Tibial artery (tissue), 4 donors: Measurements from ENCODE around the gene CDC45.

ENCODE experiments used
- DNase-seq, 2 donors: peaks; one replicate each; pipeline ENCODE4 v3.0.0-alpha.2; 2019
- H3K27ac ChIP-seq, 2 donors: fragments of 200-600 bp; sonication (generic) in 1 of 2; 1 replicate in 1 of 2; 2 replicates in 1 of 2; pipeline ENCODE4 v1.5.1; 2018 to 2019; ENCODE audit warnings: mild to moderate bottlenecking in 1 of 2
- H3K27me3 ChIP-seq, 2 donors: fragments of 200-600 bp; sonication (generic) in 1 of 2; one replicate each; pipeline versions ENCODE4 v1.5.1 to v1.6.0; 2016 to 2019
- H3K36me3 ChIP-seq, 3 donors: fragments of 200-600 bp; sonication (generic) in 2 of 3; one replicate each; pipeline ENCODE4 v1.5.1; 2016 to 2019; ENCODE audit warnings: mild to moderate bottlenecking in 2 of 3
- H3K4me1 ChIP-seq, 4 donors: fragments of 200-600 bp; sonication (generic) in 2 of 4; 1 replicate in 3 of 4; 2 replicates in 1 of 4; pipeline ENCODE4 v1.5.1; 2016 to 2019
- H3K4me3 ChIP-seq, 2 donors: fragments of 200-600 bp; sonication (generic) in 1 of 2; 1 replicate in 1 of 2; 2 replicates in 1 of 2; pipeline ENCODE4 v1.5.1; 2018 to 2019; ENCODE audit warnings: mild to moderate bottlenecking in 2 of 2
- H3K9me3 ChIP-seq, 3 donors: fragments of 200-600 bp; sonication (generic) in 1 of 3; one replicate each; pipeline ENCODE4 v1.5.1; 2016 to 2019
- CTCF ChIP-seq, 2 experiments: fragments of 200-600 bp in 1 of 2; fragments of 450-650 bp in 1 of 2; IDR thresholded peaks; one replicate each; pipeline ENCODE4 v1.5.1; 2017 to 2019; ENCODE audit warnings: antibody characterized with exemption in 2 of 2, mild to moderate bottlenecking in 1 of 2, moderate library complexity in 1 of 2
- intact Hi-C: fragments of 100-400 bp; cut with DNase I; formaldehyde crosslinking; loops from one replicate; pipeline ENCODE4 v1.15.0; 2023; ENCODE audit warnings: low total_unique reads

CDC45 gene

GRCh38 chr22:19556963-19557545 lies 77.3 kb downstream of the CDC45 start:
- Histone ChIP-seq H3K4me1 (no peaks in the 10 kb centered on the region), H3K27ac (no peak overlapping the region), H3K36me3 (no peaks in the 10 kb centered on the region), H3K4me3 (no peak overlapping the region), H3K27me3 (peaks cover 0 to 19% of the 10 kb centered on the region in 2 donors), H3K9me3 (no peaks in the 10 kb centered on the region)
- no peak for DNase-seq
- no peak for TF ChIP-seq CTCF (IDR thresholded peaks at IDR 0.05)
- intact Hi-C loops = no loop called here

DNA sequence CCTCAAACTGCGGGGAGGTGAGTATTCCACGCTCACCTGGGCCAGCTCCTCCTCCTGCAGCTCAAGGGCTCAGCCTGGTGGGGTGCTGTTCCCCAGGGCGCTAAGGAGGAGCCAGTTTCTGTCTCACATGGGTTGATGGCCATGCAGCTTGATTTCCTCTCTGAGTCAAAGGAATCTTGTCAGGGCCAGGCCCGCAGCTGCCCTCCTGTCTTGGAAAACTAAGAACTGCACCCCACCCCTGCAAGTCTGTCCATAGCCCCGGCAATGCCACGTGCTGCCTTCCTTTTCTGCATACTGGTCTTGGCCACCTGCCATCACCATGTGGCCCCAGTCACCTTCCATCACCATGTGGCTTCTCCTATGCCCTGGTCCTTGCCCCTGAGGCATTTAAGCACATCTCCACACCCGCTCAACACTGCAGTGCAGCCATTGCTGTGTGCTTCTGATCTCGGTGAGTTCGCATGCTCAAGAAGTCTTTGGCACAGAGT lies 79.6 kb downstream of the CDC45 start:
- TF ChIP-seq CTCF (IDR thresholded peaks at IDR 0.05) = no peak
- Histone ChIP-seq H3K4me1 (no peaks in the 10 kb centered on the region), H3K27ac (no peak overlapping the region), H3K4me3 (no peak overlapping the region), H3K36me3 (no peaks in the 10 kb centered on the region), H3K27me3 (peaks cover 0 to 19% of the 10 kb centered on the region in 2 donors), H3K9me3 (no peaks in the 10 kb centered on the region)
- intact Hi-C loops = no loop called here
- DNase-seq = no peak

DNA sequence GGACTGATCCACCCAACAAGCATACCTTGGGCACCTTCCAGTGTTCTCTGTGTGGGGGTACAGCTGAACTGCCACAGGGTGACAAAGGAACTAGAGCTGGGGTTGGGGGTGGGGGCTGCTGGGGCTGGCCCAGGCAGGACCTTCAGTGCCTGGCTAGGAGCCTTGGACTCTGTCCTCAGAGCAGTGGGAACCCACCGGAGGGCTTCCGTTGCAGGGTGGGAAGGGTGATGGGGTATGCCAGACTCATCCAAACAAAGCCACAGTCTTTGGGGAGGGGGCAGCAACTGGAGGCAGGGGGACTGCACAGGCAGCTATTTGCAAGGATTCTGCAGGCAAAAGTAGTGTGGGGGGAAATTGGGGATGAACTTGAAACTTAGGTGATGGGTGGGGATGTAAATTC lies 80.2 kb downstream of the CDC45 start:
- intact Hi-C loops = no loop called here
- Histone ChIP-seq H3K4me1 (no peaks in the 10 kb centered on the region), H3K9me3 (no peaks in the 10 kb centered on the region), H3K27me3 (peaks cover 0 to 13% of the 10 kb centered on the region in 2 donors), H3K36me3 (no peaks in the 10 kb centered on the region), H3K27ac (no peak overlapping the region), H3K4me3 (no peak overlapping the region)
- DNase-seq = no peak
- TF ChIP-seq CTCF (IDR thresholded peaks at IDR 0.05) = no peak

DNA sequence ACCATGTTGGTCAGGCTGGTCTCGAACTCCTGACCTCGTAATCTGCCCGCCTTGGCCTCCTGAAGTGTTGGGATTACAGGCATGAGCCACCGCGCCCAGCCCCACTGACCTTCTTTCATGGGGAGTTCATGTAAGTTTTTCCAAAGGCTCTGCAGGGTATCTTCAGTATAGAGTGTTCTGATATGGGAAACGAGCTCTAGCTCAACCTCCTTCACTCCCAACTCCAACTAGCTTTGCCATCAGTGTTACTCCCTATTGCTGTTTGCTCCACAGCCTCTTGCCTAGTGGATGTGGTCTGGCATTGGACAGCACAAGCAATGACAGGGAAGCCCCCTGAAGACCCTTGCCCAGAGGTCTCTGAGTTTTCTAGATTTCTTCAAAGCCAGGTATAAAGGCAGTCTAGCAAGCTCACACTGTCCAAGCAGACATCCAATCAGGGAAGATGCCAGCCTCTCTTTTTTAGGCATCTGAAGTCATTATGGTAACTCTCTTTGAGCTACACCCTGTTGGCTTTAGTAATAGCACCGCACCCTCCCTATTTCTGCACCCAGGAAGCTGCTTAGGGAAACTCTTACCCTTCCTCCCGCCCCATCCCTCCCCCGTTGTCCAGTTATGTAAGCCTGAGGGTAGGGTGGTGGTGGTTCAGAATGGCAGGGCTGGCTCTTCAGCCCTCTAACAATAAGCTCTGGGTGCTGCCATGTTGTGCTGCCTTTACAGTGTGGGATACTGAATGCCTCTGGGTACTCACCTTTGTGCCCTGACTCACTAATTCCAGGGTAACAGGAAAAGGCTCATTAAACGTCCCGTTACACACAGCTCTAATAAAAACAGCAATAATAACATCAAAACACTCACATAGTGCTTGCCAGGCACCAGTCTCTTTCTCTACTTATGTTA lies 85.9 kb downstream of the CDC45 start:
- peak in 1 of 2 donors; percentile 28 for DNase-seq
- Histone ChIP-seq H3K27me3 (peaks cover 0 to 19% of the 10 kb centered on the region in 2 donors), H3K9me3 (no peaks in the 10 kb centered on the region), H3K27ac (no peak overlapping the region), H3K4me3 (no peak overlapping the region), H3K36me3 (no peaks in the 10 kb centered on the region), H3K4me1 (no peaks in the 10 kb centered on the region)
- intact Hi-C loops = no loop called here
- no peak for TF ChIP-seq CTCF (IDR thresholded peaks at IDR 0.05)

DNA sequence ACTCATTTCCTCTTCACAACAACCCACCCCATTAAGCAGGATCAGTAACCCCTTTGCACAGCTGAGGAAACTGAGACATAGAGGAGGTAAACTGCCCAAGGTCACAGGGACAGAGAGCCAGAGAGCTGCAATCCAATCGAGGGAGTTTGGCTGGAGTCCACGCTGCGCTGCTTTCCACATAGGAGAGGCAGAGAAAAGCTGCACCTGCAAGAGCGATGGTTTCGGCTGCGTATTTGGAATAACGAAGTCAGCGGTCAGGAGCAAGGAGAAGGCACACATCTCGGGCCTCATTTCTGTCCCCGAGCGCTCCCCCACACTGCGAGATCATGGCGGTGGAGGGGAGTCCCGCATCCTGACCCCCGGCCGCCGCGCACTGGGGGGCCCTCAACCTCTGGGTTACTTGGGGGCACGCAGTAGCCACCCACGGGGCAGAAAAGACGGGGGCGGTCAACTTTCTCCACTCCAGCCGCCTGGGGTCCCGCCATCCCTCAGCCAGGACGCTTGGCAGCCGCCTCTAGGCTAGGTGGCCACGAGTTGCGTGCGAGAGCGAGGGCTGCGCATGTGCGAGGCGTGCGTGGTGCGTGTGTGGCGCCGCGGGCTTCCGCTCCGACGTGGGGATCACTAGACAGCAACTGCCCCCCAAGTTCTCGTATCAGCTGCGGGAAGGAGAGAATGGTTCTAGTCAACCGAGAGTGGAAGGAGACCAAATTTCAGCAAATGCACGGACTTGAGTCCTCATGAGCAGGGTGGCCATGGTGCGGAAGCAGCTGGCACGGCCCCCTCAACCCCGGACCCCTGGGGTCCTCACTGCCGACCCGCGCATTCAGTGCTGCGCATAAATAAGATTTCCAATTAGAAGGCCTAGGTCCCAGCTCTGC lies 86.8 kb downstream of the CDC45 start:
- intact Hi-C loops = no loop called here
- DNase-seq = peak in 1 of 2 donors; percentile 54
- no peak overlapping the region for H3K4me3 ChIP-seq
- H3K27ac ChIP-seq = no peak overlapping the region
- no peaks in the 10 kb centered on the region for H3K4me1 ChIP-seq
- TF ChIP-seq CTCF (IDR thresholded peaks at IDR 0.05) = no peak
- H3K27me3 ChIP-seq = peaks cover 0 to 19% of the 10 kb centered on the region in 2 donors
- no peaks in the 10 kb centered on the region for H3K9me3 ChIP-seq
- no peaks in the 10 kb centered on the region for H3K36me3 ChIP-seq
